Heart left ventricle (tissue), 16 donors: ENCODE results near the gene STK11. TPM values are rescaled to one million over a fixed set of nuclear protein-coding genes. Genes with fewer than 3 reads are reported as not detected.

Experiments
- ATAC-seq, 4 donors: fragments of 200-7000 bp; cut with Tn5 transposase; one replicate each; pipeline ENCODE4 v1.9.1; 2020 to 2022; ENCODE audit warnings: moderate library complexity in 4 of 4, mild to moderate bottlenecking in 3 of 4, moderate number of reproducible peaks in 1 of 4
- DNase-seq, 5 donors: peaks; one replicate each; pipeline ENCODE4 v3.0.0-alpha.2; 2020
- H3K27ac ChIP-seq, 12 donors: fragments of 200-600 bp; sonication (generic) in 4 of 12; one replicate each; pipeline versions ENCODE4 v1.5.0 to v1.8.0; 2016 to 2022; ENCODE audit warnings: mild to moderate bottlenecking in 2 of 12
- H3K27me3 ChIP-seq, 9 donors: fragments of 200-600 bp; sonication (generic) in 2 of 9; one replicate each; pipeline versions ENCODE4 v1.5.1 to v1.8.0; 2016 to 2022; ENCODE audit warnings: mild to moderate bottlenecking in 3 of 9
- H3K36me3 ChIP-seq, 9 donors: fragments of 200-600 bp; sonication (generic) in 2 of 9; one replicate each; pipeline versions ENCODE4 v1.5.0 to v1.8.0; 2018 to 2022; ENCODE audit warnings: mild to moderate bottlenecking in 2 of 9
- H3K4me1 ChIP-seq, 12 donors: fragments of 200-600 bp; sonication (generic) in 4 of 12; one replicate each; pipeline versions ENCODE4 v1.5.0 to v1.8.0; 2016 to 2022; ENCODE audit warnings: mild to moderate bottlenecking in 3 of 12
- H3K4me3 ChIP-seq, 12 donors: fragments of 200-600 bp; sonication (generic) in 4 of 12; one replicate each; pipeline versions ENCODE4 v1.5.0 to v1.8.0; 2017 to 2022; ENCODE audit warnings: mild to moderate bottlenecking in 9 of 12, moderate library complexity in 4 of 12
- H3K9me3 ChIP-seq, 12 donors: fragments of 200-600 bp; sonication (generic) in 4 of 12; one replicate each; pipeline versions ENCODE4 v1.5.0 to v1.8.0; 2016 to 2022; ENCODE audit warnings: mild to moderate bottlenecking in 1 of 12
- POLR2A ChIP-seq, 2 donors: fragments of 450-650 bp; IDR thresholded peaks; one replicate each; pipeline ENCODE4 v1.6.1; 2017; ENCODE audit warnings: antibody characterized with exemption in 2 of 2, mild to moderate bottlenecking in 2 of 2, moderate library complexity in 2 of 2
- WGBS, 4 donors: extraction: QIAGEN DNeasy Blood & Tissue Kit in 2 of 4; methylation state at CpG; one replicate each; pipeline versions ENCODE4 v1.1.5 to v1.1.7; 2013 to 2018; 5-methylcytosine and 5-hydroxymethylcytosine counted together
- intact Hi-C, 10 donors: fragments of 100-400 bp; cut with DNase I; formaldehyde crosslinking; loops; one replicate each; pipeline versions ENCODE4 v1.11.1 to v1.14.2; 2022
- polyA plus RNA-seq, 2 donors: library from polyadenylated mRNA; stranded (reverse); fragments of 200-250 nt; gene quantifications; one replicate each; pipeline ENCODE4 v1.2.3, GENCODE V29; 2013
- total RNA-seq, 9 donors: library from RNA; depleted of rRNA in 2 of 9; stranded (reverse); fragments of >200 nt in 2 of 9; fragmentation: NEBNext Ultra II Directional in 3 of 9; extraction: Animal tissue kit (Norgen Biotek cat#: 25700) in 3 of 9; gene quantifications; one replicate each; pipeline versions ENCODE4 v1.1.0 to v1.2.4, GENCODE V29; 2016 to 2023
- TF ChIP-seq, protein P1 (sequence below), 12 donors: fragments of 200-600 bp; sonication (generic) in 4 of 12; IDR thresholded peaks; one replicate each; pipeline versions ENCODE4 v1.5.0 to v1.8.0; 2018 to 2022; ENCODE audit warnings: antibody characterized with exemption in 12 of 12, mild to moderate bottlenecking in 5 of 12
- donor health status: ischemic (EF 13 %, LVEDD 7.1; RV severe dilation, severe dysfunction).
- donor health status: healthy with polysubstance abuse.
- donor health status: DM: no; HTN: yes; CAD: no.
- donor health status: DM: no; HTN: no; CAD: no.
- donor health status: ischemic (EF 25% LVEDD 6.9; RV normal size, moderate dysfunction).
- donor health status: ischemic (EF 25% LVEDD 5.7; RV mildly dilated, moderate dysfunction).
- donor health status: healthy.
- donor health status: DM: yes; HTN: yes; CAD: no.
- donor health status: ischemic (EF 35%, LVEDD 5.7; RV mildly dilated, moderate dysfunction).
- donor health status: nonischemic (EF 11% LVEDD 7.7; RV severe dilation, severe dysfunction).
- donor health status: DM: yes; HTN: yes; CAD: no.
- donor health status: PGD.
- donor health status: ischemic (EF 29% LVEDD 5.4; RV normal size, mild dysfunction).
- donor health status: nonischemic (EF 23%, LVEDD 6.1; RV moderate dilation, normal function).

STK11 gene
- total and polyA plus RNA-seq, 11 donors, result 44.7 to 92.0 (median 50.7) TPM

DNA sequence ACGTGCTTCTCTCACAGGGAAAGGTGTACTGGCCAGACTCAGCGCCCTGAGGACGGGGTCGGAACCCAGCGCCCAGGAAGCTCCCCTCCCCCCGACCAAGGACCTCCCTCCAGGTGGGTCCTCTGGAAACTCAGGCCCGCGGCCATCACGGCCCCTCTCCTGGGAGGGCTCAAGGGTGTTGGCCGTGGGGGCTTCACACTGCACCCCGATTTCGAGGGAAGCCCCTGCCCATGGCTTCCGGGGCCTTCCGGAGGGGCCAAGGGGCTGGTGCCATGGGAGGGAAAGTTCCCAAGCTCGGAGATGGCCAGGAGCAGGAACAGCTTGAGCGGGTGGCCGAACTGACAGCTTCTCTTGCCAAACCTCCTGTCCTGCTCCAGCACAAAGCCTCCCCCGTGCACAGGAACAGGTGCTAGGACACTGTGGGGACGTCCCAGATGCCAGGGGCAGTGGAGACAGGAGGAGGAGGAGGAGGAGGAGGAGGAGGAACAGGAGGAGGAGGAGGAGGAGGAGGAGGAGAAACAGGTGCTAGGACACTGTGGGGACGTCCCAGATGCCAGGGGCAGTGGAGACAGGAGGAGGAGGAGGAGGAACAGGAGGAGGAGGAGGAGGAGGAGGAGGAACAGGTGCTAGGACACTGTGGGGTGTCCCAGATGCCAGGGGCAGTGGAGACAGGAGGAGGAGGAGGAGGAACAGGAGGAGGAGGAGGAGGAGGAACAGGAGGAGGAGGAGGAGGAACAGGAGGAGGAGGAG is 41.5 kb upstream of the STK11 start:
- 62 to 84% (median 74%) methylated on average over 8 to 20 of the region's 20 CpGs for WGBS, 4 donors
- Histone ChIP-seq H3K4me1 (peaks cover 0 to 34% (median 7%) of the 10 kb centered on the region in 12 donors), H3K27me3 (no peaks in the 10 kb centered on the region), H3K4me3 (peak overlapping the region in 2 of 12 donors; percentile 10 to 15), H3K36me3 (peaks cover 0 to 22% (median 0%) of the 10 kb centered on the region in 9 donors), H3K9me3 (no peaks in the 10 kb centered on the region), H3K27ac (peak overlapping the region in 4 of 12 donors; percentile 29 to 58 (median 38))
- no peak for TF ChIP-seq POLR2A (IDR thresholded peaks at IDR 0.05)
- TF ChIP-seq, protein P1, sequence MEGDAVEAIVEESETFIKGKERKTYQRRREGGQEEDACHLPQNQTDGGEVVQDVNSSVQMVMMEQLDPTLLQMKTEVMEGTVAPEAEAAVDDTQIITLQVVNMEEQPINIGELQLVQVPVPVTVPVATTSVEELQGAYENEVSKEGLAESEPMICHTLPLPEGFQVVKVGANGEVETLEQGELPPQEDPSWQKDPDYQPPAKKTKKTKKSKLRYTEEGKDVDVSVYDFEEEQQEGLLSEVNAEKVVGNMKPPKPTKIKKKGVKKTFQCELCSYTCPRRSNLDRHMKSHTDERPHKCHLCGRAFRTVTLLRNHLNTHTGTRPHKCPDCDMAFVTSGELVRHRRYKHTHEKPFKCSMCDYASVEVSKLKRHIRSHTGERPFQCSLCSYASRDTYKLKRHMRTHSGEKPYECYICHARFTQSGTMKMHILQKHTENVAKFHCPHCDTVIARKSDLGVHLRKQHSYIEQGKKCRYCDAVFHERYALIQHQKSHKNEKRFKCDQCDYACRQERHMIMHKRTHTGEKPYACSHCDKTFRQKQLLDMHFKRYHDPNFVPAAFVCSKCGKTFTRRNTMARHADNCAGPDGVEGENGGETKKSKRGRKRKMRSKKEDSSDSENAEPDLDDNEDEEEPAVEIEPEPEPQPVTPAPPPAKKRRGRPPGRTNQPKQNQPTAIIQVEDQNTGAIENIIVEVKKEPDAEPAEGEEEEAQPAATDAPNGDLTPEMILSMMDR (IDR thresholded peaks at IDR 0.05), result no peak
- ATAC-seq, result no peak
- DNase-seq, result peak in 2 of 5 donors; percentile 11 to 18
- intact Hi-C loops, result no loop called here

DNA sequence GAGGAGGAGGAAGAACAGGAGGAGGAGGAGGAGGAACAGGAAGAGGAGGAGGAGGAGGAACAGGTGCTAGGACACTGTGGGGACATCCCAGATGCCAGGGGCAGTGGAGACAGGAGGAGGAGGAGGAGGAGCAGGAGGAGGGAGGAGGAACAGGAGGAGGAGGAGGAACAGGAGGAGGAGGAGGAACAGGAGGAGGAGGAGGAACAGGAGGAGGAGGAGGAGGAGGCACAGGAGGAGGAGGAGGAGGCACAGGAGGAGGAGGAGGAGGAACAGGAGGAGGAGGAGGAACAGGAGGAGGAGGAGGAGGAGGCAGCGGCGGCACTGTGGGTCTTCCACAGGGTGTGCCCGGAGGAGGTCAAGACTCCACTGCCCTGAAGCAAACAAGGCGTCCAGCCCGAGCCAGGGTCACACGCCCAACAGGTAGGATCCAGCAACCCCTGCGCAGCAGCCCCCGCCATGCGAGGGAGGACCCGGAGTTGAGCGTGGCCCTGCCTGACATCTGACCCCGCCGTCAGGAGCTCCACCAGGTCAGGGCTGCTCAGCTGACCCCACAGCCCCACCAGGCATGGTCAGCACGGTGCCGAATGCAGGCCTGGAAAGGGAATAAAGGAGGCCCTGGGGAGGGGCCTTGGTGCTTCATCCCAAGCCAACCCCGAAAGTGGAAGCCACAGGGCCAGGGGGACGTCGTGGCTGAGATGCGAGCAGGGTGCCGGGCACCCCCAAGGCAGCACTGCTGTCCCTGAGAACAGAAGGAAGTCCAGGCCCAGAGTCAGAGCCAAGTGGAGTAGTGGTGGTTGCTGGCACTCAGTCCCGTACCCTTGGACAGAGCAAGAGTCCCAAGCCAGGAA is 40.7 kb upstream of the STK11 start:
- Histone ChIP-seq H3K27me3 (no peaks in the 10 kb centered on the region), H3K4me1 (peaks cover 0 to 41% (median 7%) of the 10 kb centered on the region in 12 donors), H3K27ac (peak overlapping the region in 1 of 12 donors; percentile 51), H3K4me3 (no peak overlapping the region), H3K9me3 (no peaks in the 10 kb centered on the region), H3K36me3 (peaks cover 0 to 30% (median 0%) of the 10 kb centered on the region in 9 donors)
- intact Hi-C loops, result no loop called here
- DNase-seq (peak in 1 of 5 donors; percentile 34), ATAC-seq (peak in 1 of 4 donors; percentile 7)
- 84 to 85% (median 85%) methylated on average over 21 of the region's 21 CpGs for WGBS, 4 donors
- TF ChIP-seq, protein P1 (IDR thresholded peaks at IDR 0.05), result no peak
- no peak for TF ChIP-seq POLR2A (IDR thresholded peaks at IDR 0.05)

DNA sequence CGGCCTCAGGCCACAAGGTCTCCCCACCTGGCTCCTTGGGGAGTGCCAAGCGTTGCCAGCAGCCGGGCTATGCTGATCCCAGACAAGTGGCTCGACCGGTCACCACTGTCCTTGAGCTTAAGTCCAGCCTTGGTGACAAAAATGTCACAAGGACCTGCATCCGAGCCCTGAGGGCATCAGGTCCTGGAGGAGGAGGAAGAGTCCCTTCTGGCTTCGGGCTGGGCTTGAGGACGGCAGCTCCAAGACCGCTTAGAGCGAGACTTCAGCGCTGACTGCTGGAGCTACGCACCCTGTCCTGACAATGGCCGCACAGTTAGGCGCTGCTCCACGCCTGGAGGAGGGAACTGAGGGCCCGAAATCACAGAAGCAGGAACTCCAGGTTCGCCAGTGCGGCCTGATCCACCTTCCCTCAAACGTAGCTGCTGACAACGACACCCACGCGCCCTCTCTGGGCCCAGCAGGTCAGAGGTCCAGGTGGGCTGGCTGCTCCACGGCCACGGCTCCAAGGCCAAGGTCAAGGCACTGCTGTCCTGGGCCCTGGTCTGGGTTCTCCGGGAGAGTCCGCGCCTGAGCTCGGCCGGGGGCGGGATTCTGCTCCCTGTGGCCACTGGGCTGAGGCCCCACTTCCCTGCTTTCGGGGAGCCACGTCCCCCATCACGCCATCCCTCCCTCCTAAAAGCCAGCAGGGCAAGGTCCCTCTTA is 38.6 kb upstream of the STK11 start:
- H3K27me3 ChIP-seq, result no peaks in the 10 kb centered on the region
- DNase-seq (no peak), ATAC-seq (no peak)
- no peak overlapping the region for H3K27ac ChIP-seq
- intact Hi-C loops, result no loop called here
- 93 to 99% (median 96%) methylated on average over 19 to 33 of the region's 33 CpGs for WGBS, 4 donors
- TF ChIP-seq, protein P1 (IDR thresholded peaks at IDR 0.05), result no peak
- TF ChIP-seq POLR2A (IDR thresholded peaks at IDR 0.05), result no peak
- H3K36me3 ChIP-seq, result peaks cover 0 to 37% (median 0%) of the 10 kb centered on the region in 9 donors
- no peaks in the 10 kb centered on the region for H3K9me3 ChIP-seq
- peaks cover 0 to 57% (median 9%) of the 10 kb centered on the region in 12 donors for H3K4me1 ChIP-seq
- no peak overlapping the region for H3K4me3 ChIP-seq
